GM10847 (cell line): ENCODE measurements around the gene NFS1.

Source experiments
- POLR2A ChIP-seq: IDR thresholded peaks from 2 replicates; pipeline ENCODE4 v1.6.1; 2011; ENCODE audit not compliant: insufficient read length; ENCODE audit errors: extremely low read depth

The NFS1 gene

GRCh38 chr20:35716330-35716729 lies 17.2 kb upstream of the NFS1 start:
- no peak for TF ChIP-seq POLR2A

GRCh38 chr20:35715652-35716051 lies 16.5 kb upstream of the NFS1 start:
- no peak for TF ChIP-seq POLR2A

GRCh38 chr20:35714127-35714526 lies 15.0 kb upstream of the NFS1 start:
- TF ChIP-seq POLR2A = no peak

- no peak for TF ChIP-seq POLR2A
These were observed 12.5 kb upstream of the NFS1 start for GRCh38 chr20:35711588-35712209.

- TF ChIP-seq POLR2A = no peak
These were observed 11.9 kb upstream of the NFS1 start for GRCh38 chr20:35710884-35711587.

GRCh38 chr20:35710039-35710438 lies 10.9 kb upstream of the NFS1 start:
- TF ChIP-seq POLR2A = no peak

GRCh38 chr20:35709259-35709658 lies 10.1 kb upstream of the NFS1 start:
- no peak for TF ChIP-seq POLR2A

GRCh38 chr20:35708502-35708901 lies 9.3 kb upstream of the NFS1 start:
- TF ChIP-seq POLR2A = no peak

GRCh38 chr20:35704514-35705261 lies 5.5 kb upstream of the NFS1 start:
- TF ChIP-seq POLR2A = no peak

GRCh38 chr20:35702824-35703695 lies 3.9 kb upstream of the NFS1 start:
- TF ChIP-seq POLR2A = no peak

- TF ChIP-seq POLR2A = no peak
These were observed 3.1 kb upstream of the NFS1 start for GRCh38 chr20:35702051-35702823.

GRCh38 chr20:35700625-35701148 lies 1.5 kb upstream of the NFS1 start:
- no peak for TF ChIP-seq POLR2A

- TF ChIP-seq POLR2A = no peak
These were observed 939 bp upstream of the NFS1 start for GRCh38 chr20:35699957-35700624.
